ENCODE results near the gene ZSCAN31.

DNA sequence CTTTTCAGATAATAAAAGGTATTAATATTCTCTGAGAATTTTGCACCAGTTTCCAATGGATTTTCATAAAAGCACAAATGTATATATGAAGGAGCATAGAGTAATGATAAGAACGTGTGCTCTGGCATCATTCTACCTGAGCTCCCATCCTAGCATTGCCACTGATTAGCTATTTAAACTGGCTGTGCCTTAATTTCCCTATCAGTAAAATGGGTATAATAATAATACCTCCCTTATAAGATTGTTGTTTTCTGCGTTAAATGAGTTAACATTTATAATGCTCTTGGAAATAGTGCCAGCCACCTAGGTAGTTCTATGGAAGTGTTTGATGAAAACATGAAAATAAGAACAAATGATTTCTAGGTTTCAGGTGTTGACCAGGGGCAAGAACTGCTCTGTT is 25.0 kb upstream of the ZSCAN31 start:
- TF ChIP-seq POLR2AphosphoS5 (IDR thresholded peaks at IDR 0.05; ENCODE audit: low read depth, low read length): no peak
- no peak for TF ChIP-seq TAF1 (IDR thresholded peaks at IDR 0.05; ENCODE audit: borderline replicate concordance, insufficient read depth, low read length)
- no peak for TF ChIP-seq REST (IDR thresholded peaks at IDR 0.05; ENCODE audit: insufficient read depth in 1 of 2, low read depth in 2 of 2, low read length in 2 of 2)

Measured in PFSK-1 (cell line).